Astrocyte (in vitro differentiated cells and primary cell): Measurements from ENCODE around the gene CPEB3. TPM values are rescaled to one million over a fixed set of nuclear protein-coding genes. Genes with fewer than 3 reads are reported as not detected.

Experiments used
- DNase-seq: peaks from one replicate; pipeline ENCODE4 v3.0.0-alpha.2; 2010; ENCODE audit warnings: low read depth
- FAIRE-seq: peaks from 2 replicates; lab custom pipeline; 2011; peaks lifted over from hg19 to GRCh38; lab: Jason Lieb, UNC
- H2AFZ ChIP-seq: 2 replicates; pipeline ENCODE4 v1.6.0; 2012; ENCODE audit warnings: low read depth, low read length, inconsistent platforms
- H3K27ac ChIP-seq: 2 replicates; pipeline ENCODE4 v1.5.1; 2011; ENCODE audit warnings: low read depth, low read length, inconsistent platforms
- H3K27me3 ChIP-seq: 2 replicates; pipeline ENCODE4 v1.6.0; 2011; ENCODE audit warnings: low read length, inconsistent platforms; ENCODE audit not compliant: insufficient read depth
- H3K36me3 ChIP-seq: 2 replicates; pipeline ENCODE4 v1.5.1; 2011; ENCODE audit warnings: low read length, inconsistent platforms; ENCODE audit not compliant: insufficient read depth
- H3K4me1 ChIP-seq: 2 replicates; pipeline ENCODE4 v1.5.1; 2011; ENCODE audit warnings: low read length, inconsistent platforms; ENCODE audit not compliant: insufficient read depth
- H3K4me2 ChIP-seq: 2 replicates; pipeline ENCODE4 v1.6.0; 2012; ENCODE audit warnings: low read length, inconsistent platforms
- H3K4me3 ChIP-seq: 2 replicates; pipeline ENCODE4 v1.5.1; 2011; ENCODE audit warnings: low read depth, mild to moderate bottlenecking, low read length, inconsistent platforms; ENCODE audit not compliant: insufficient read depth
- H3K79me2 ChIP-seq: 2 replicates; pipeline ENCODE4 v1.6.0; 2012; ENCODE audit warnings: mild to moderate bottlenecking, low read length, inconsistent platforms; ENCODE audit not compliant: insufficient read depth
- H3K9ac ChIP-seq: 2 replicates; pipeline ENCODE4 v1.6.0; 2012; ENCODE audit warnings: mild to moderate bottlenecking, low read length, inconsistent platforms
- H3K9me3 ChIP-seq: 2 replicates; pipeline ENCODE4 v1.5.1; 2012; ENCODE audit warnings: low read depth, mild to moderate bottlenecking, low read length, inconsistent platforms; ENCODE audit not compliant: insufficient read depth
- H4K20me1 ChIP-seq: 2 replicates; pipeline ENCODE4 v1.6.0; 2012; ENCODE audit warnings: low read length, inconsistent platforms; ENCODE audit not compliant: insufficient read depth
- H3K27ac Mint-ChIP-seq: one replicate; pipeline ENCODE4 v1.8.0; 2021; ENCODE audit warnings: mild to moderate bottlenecking, mixed read lengths; ENCODE audit not compliant: unreplicated experiment
- H3K27me3 Mint-ChIP-seq: one replicate; pipeline ENCODE4 v1.8.0; 2021; ENCODE audit warnings: low read depth, mixed read lengths; ENCODE audit not compliant: unreplicated experiment
- H3K36me3 Mint-ChIP-seq: one replicate; pipeline ENCODE4 v1.8.0; 2021; ENCODE audit warnings: low read depth, mixed read lengths; ENCODE audit not compliant: unreplicated experiment
- H3K4me1 Mint-ChIP-seq: one replicate; pipeline ENCODE4 v1.8.0; 2021; ENCODE audit warnings: low read depth, mixed read lengths; ENCODE audit not compliant: unreplicated experiment
- H3K4me3 Mint-ChIP-seq: one replicate; pipeline ENCODE4 v1.8.0; 2021; ENCODE audit warnings: mild to moderate bottlenecking, moderate library complexity, mixed read lengths; ENCODE audit not compliant: unreplicated experiment
- H3K9me3 Mint-ChIP-seq: one replicate; pipeline ENCODE4 v1.8.0; 2021; ENCODE audit warnings: mild to moderate bottlenecking, mixed read lengths; ENCODE audit not compliant: unreplicated experiment
- CTCF ChIP-seq: IDR thresholded peaks from 2 replicates; pipeline ENCODE4 v1.5.1; 2011; ENCODE audit warnings: low read depth, mild to moderate bottlenecking, inconsistent platforms, low read length, moderate library complexity; ENCODE audit not compliant: insufficient read depth
- EZH2 ChIP-seq: IDR thresholded peaks from 2 replicates; pipeline ENCODE4 v1.6.1; 2012; ENCODE audit warnings: mild to moderate bottlenecking, low read length, inconsistent platforms; ENCODE audit not compliant: insufficient read depth
- total RNA-seq: library from RNA; stranded (reverse); gene quantifications from 2 replicates; pipeline ENCODE4 v1.2.1, GENCODE V29; 2021

Gene CPEB3
- total RNA-seq, 1 donor from 2014 or later, result 1.6 TPM

- H3K9me3 ChIP-seq, result no peaks in the 10 kb centered on the region
- Mint-ChIP-seq H3K27me3 (no peaks in the 10 kb centered on the region), H3K4me1 (no peaks in the 10 kb centered on the region), H3K27ac (no peak overlapping the region), H3K36me3 (peaks cover 3% of the 10 kb centered on the region), H3K9me3 (no peaks in the 10 kb centered on the region), H3K4me3 (no peak overlapping the region)
- TF ChIP-seq CTCF (no peak), EZH2 (no peak)
- no peak overlapping the region for H3K9ac ChIP-seq
- H3K4me2 ChIP-seq, result no peak overlapping the region
- no peak overlapping the region for H3K4me3 ChIP-seq
- no peak overlapping the region for H3K27ac ChIP-seq
- H4K20me1 ChIP-seq, result no peaks in the 10 kb centered on the region
- no peaks in the 10 kb centered on the region for H3K36me3 ChIP-seq
- H3K79me2 ChIP-seq, result no peaks in the 10 kb centered on the region
- H3K4me1 ChIP-seq, result no peaks in the 10 kb centered on the region
- DNase-seq (no peak), FAIRE-seq (no peak)
- no peak overlapping the region for H2AFZ ChIP-seq
- H3K27me3 ChIP-seq, result no peaks in the 10 kb centered on the region
Measured at GRCh38 chr10:92054807-92055206, 236.1 kb downstream of the CPEB3 start.

- no peaks in the 10 kb centered on the region for H3K27me3 Mint-ChIP-seq
- DNase-seq, result no peak
Measured at GRCh38 chr10:92052741-92053140, 238.1 kb downstream of the CPEB3 start.

More at GRCh38 chr10:92052741-92053140, 238.1 kb downstream of the CPEB3 start:
- Histone ChIP-seq H4K20me1 (no peaks in the 10 kb centered on the region), H3K27ac (no peak overlapping the region), H3K9ac (no peak overlapping the region), H3K4me1 (no peaks in the 10 kb centered on the region), H3K4me2 (no peak overlapping the region), H2AFZ (no peak overlapping the region), H3K27me3 (no peaks in the 10 kb centered on the region), H3K9me3 (no peaks in the 10 kb centered on the region), H3K4me3 (no peak overlapping the region), H3K36me3 (no peaks in the 10 kb centered on the region), H3K79me2 (no peaks in the 10 kb centered on the region)
- Mint-ChIP-seq H3K36me3 (peaks cover 3% of the 10 kb centered on the region), H3K4me3 (no peak overlapping the region), H3K4me1 (no peaks in the 10 kb centered on the region), H3K9me3 (no peaks in the 10 kb centered on the region), H3K27ac (no peak overlapping the region)
- no peak for TF ChIP-seq CTCF
- no peak for TF ChIP-seq EZH2
- no peak for FAIRE-seq
